Activated T-helper 1 cell treated with anti-CD3 and anti-CD28 coated beads, Interleukin-12 subunit alpha, Interleukin-12 subunit beta, Interleukin-2, Interleukin-4 antibody, amounts not matched to agents 30 ng/mL and 10 ng/mL and 1 ng/mL, durations not matched to agents 14 hours and 24 hours and 36 hours (primary cell): Measurements from ENCODE around the gene RASGEF1B. TPM values are rescaled to one million over a fixed set of nuclear protein-coding genes. Genes with fewer than 3 reads are reported as not detected.

ENCODE experiments used
- DNase-seq: peaks from one replicate; pipeline ENCODE4 v3.0.0; 2021; ENCODE audit warnings: low spot score
- H3K27ac Mint-ChIP-seq: one replicate; pipeline ENCODE4 v1.8.0; 2021; ENCODE audit warnings: mild to moderate bottlenecking, mixed read lengths
- H3K27me3 Mint-ChIP-seq: one replicate; pipeline ENCODE4 v1.8.0; 2022; ENCODE audit warnings: mild to moderate bottlenecking, moderate library complexity, mixed read lengths; ENCODE audit not compliant: insufficient read depth
- H3K36me3 Mint-ChIP-seq: one replicate; pipeline ENCODE4 v1.8.0; 2021; ENCODE audit warnings: low read depth, mixed read lengths
- H3K4me1 Mint-ChIP-seq: one replicate; pipeline ENCODE4 v1.8.0; 2021; ENCODE audit warnings: low read depth, mixed read lengths
- H3K4me3 Mint-ChIP-seq: one replicate; pipeline ENCODE4 v1.8.0; 2021; ENCODE audit warnings: mild to moderate bottlenecking, moderate library complexity, mixed read lengths
- H3K9me3 Mint-ChIP-seq: one replicate; pipeline ENCODE4 v1.8.0; 2021; ENCODE audit warnings: mixed read lengths
- intact Hi-C: fragments of 100-400 bp; cut with micrococcal nuclease; formaldehyde crosslinking; loops from one replicate; pipeline ENCODE4 v1.15.1; 2024
- total RNA-seq: library from RNA; stranded (reverse); gene quantifications from 2 replicates; pipeline ENCODE4 v1.2.3, GENCODE V29; 2022

The RASGEF1B gene
- total RNA-seq, 1 donor from 2014 or later, result 3.6 TPM

GRCh38 chr4:81429607-81430006 is 42.1 kb downstream of the RASGEF1B start:
- Mint-ChIP-seq H3K27ac (no peak overlapping the region), H3K9me3 (no peaks in the 10 kb centered on the region), H3K36me3 (peaks cover 4% of the 10 kb centered on the region), H3K27me3 (no peaks in the 10 kb centered on the region), H3K4me1 (no peaks in the 10 kb centered on the region), H3K4me3 (no peak overlapping the region)
- intact Hi-C loops, result no loop called here
- no peak for DNase-seq

- Mint-ChIP-seq H3K4me3 (no peak overlapping the region), H3K27me3 (no peaks in the 10 kb centered on the region), H3K4me1 (no peaks in the 10 kb centered on the region), H3K36me3 (peaks cover 4% of the 10 kb centered on the region), H3K27ac (no peak overlapping the region), H3K9me3 (no peaks in the 10 kb centered on the region)
- no peak for DNase-seq
- intact Hi-C loops, result no loop called here
Observed at GRCh38 chr4:81429031-81429430, 42.7 kb downstream of the RASGEF1B start.

- intact Hi-C loops, result no loop called here
- Mint-ChIP-seq H3K36me3 (peaks cover 4% of the 10 kb centered on the region), H3K9me3 (no peaks in the 10 kb centered on the region), H3K4me3 (no peak overlapping the region), H3K27ac (no peak overlapping the region), H3K4me1 (no peaks in the 10 kb centered on the region), H3K27me3 (no peaks in the 10 kb centered on the region)
- DNase-seq, result no peak
Observed at GRCh38 chr4:81428002-81428401, 43.7 kb downstream of the RASGEF1B start.

GRCh38 chr4:81427344-81427821 is 44.3 kb downstream of the RASGEF1B start:
- Mint-ChIP-seq H3K27ac (no peak overlapping the region), H3K4me1 (peaks cover 4% of the 10 kb centered on the region), H3K36me3 (peaks cover 4% of the 10 kb centered on the region), H3K27me3 (no peaks in the 10 kb centered on the region), H3K4me3 (no peak overlapping the region), H3K9me3 (no peaks in the 10 kb centered on the region)
- intact Hi-C loops, result no loop called here
- no peak for DNase-seq

GRCh38 chr4:81426770-81427289 is 44.9 kb downstream of the RASGEF1B start:
- DNase-seq, result no peak
- Mint-ChIP-seq H3K4me1 (peaks cover 5% of the 10 kb centered on the region), H3K4me3 (no peak overlapping the region), H3K27ac (no peak overlapping the region), H3K9me3 (no peaks in the 10 kb centered on the region), H3K36me3 (peaks cover 4% of the 10 kb centered on the region), H3K27me3 (no peaks in the 10 kb centered on the region)
- intact Hi-C loops, result no loop called here

GRCh38 chr4:81424816-81425755 is 46.6 kb downstream of the RASGEF1B start:
- Mint-ChIP-seq H3K4me3 (no peak overlapping the region), H3K36me3 (peaks cover 4% of the 10 kb centered on the region), H3K27me3 (no peaks in the 10 kb centered on the region), H3K9me3 (no peaks in the 10 kb centered on the region), H3K27ac (no peak overlapping the region), H3K4me1 (peaks cover 5% of the 10 kb centered on the region)
- no peak for DNase-seq
- intact Hi-C loops, result no loop called here

GRCh38 chr4:81424336-81424735 is 47.4 kb downstream of the RASGEF1B start:
- Mint-ChIP-seq H3K4me3 (no peak overlapping the region), H3K4me1 (peaks cover 5% of the 10 kb centered on the region), H3K27ac (no peak overlapping the region), H3K27me3 (no peaks in the 10 kb centered on the region), H3K9me3 (no peaks in the 10 kb centered on the region), H3K36me3 (peaks cover 4% of the 10 kb centered on the region)
- intact Hi-C loops, result no loop called here
- DNase-seq, result no peak

GRCh38 chr4:81422595-81422994 is 49.1 kb downstream of the RASGEF1B start:
- Mint-ChIP-seq H3K4me1 (peaks cover 5% of the 10 kb centered on the region), H3K4me3 (no peak overlapping the region), H3K9me3 (no peaks in the 10 kb centered on the region), H3K27ac (no peak overlapping the region), H3K36me3 (peaks cover 2% of the 10 kb centered on the region), H3K27me3 (no peaks in the 10 kb centered on the region)
- intact Hi-C loops, result no loop called here
- DNase-seq, result no peak

- intact Hi-C loops, result no loop called here
- no peak for DNase-seq
- no peaks in the 10 kb centered on the region for H3K9me3 Mint-ChIP-seq
- peaks cover 5% of the 10 kb centered on the region for H3K4me1 Mint-ChIP-seq
- no peaks in the 10 kb centered on the region for H3K27me3 Mint-ChIP-seq
- no peaks in the 10 kb centered on the region for H3K36me3 Mint-ChIP-seq
- H3K4me3 Mint-ChIP-seq, result no peak overlapping the region
- no peak overlapping the region for H3K27ac Mint-ChIP-seq
Observed at GRCh38 chr4:81421346-81422218, 50.1 kb downstream of the RASGEF1B start.

GRCh38 chr4:81418572-81418971 is 53.1 kb downstream of the RASGEF1B start:
- Mint-ChIP-seq H3K27me3 (no peaks in the 10 kb centered on the region), H3K4me3 (no peak overlapping the region), H3K27ac (no peak overlapping the region), H3K4me1 (peaks cover 5% of the 10 kb centered on the region), H3K36me3 (no peaks in the 10 kb centered on the region), H3K9me3 (no peaks in the 10 kb centered on the region)
- DNase-seq, result no peak
- intact Hi-C loops, result no loop called here

- H3K27ac Mint-ChIP-seq, result no peak overlapping the region
- no peak overlapping the region for H3K4me3 Mint-ChIP-seq
- H3K27me3 Mint-ChIP-seq, result peaks cover 4% of the 10 kb centered on the region
- no peak for DNase-seq
- H3K4me1 Mint-ChIP-seq, result no peaks in the 10 kb centered on the region
- H3K36me3 Mint-ChIP-seq, result no peaks in the 10 kb centered on the region
- intact Hi-C loops, result no loop called here
- no peaks in the 10 kb centered on the region for H3K9me3 Mint-ChIP-seq
Observed at GRCh38 chr4:81412946-81413495, 58.7 kb downstream of the RASGEF1B start.

GRCh38 chr4:81410680-81411079 is 61.0 kb downstream of the RASGEF1B start:
- Mint-ChIP-seq H3K27ac (no peak overlapping the region), H3K9me3 (no peaks in the 10 kb centered on the region), H3K4me3 (no peak overlapping the region), H3K27me3 (peaks cover 4% of the 10 kb centered on the region), H3K4me1 (peaks cover 4% of the 10 kb centered on the region), H3K36me3 (no peaks in the 10 kb centered on the region)
- no peak for DNase-seq
- intact Hi-C loops, result no loop called here
